H9 (cell line): ENCODE data around the gene CERKL. TPM values are rescaled to one million over a fixed set of nuclear protein-coding genes. Genes with fewer than 3 reads are reported as not detected.

Experiments used
- DNase-seq: peaks from one replicate; pipeline ENCODE4 v3.0.0-alpha.2; 2017
- H2AFZ ChIP-seq: one replicate; pipeline ENCODE4 v1.6.1; 2013; ENCODE audit warnings: mild to moderate bottlenecking, low read length, control low read depth, moderate library complexity
- H2AK5ac ChIP-seq: 2 replicates; pipeline ENCODE4 v1.6.1; 2013; ENCODE audit warnings: low read length, control low read depth, mixed read lengths; ENCODE audit not compliant: insufficient read length
- H2BK120ac ChIP-seq: one replicate; pipeline ENCODE4 v1.6.1; 2013; ENCODE audit warnings: low read depth, mild to moderate bottlenecking, low read length, control low read depth, inconsistent platforms; ENCODE audit not compliant: poor library complexity, severe bottlenecking
- H2BK12ac ChIP-seq: 2 replicates; pipeline ENCODE4 v1.6.1; 2013; ENCODE audit warnings: low read length, control low read depth, mixed read lengths, low read depth; ENCODE audit not compliant: insufficient read length
- H2BK15ac ChIP-seq: 2 replicates; pipeline ENCODE4 v1.6.1; 2013; ENCODE audit warnings: low read depth, low read length, control low read depth
- H2BK20ac ChIP-seq: one replicate; pipeline ENCODE4 v1.6.1; 2013; ENCODE audit warnings: low read depth, mild to moderate bottlenecking, low read length, control low read depth, inconsistent platforms; ENCODE audit not compliant: poor library complexity, severe bottlenecking
- H2BK5ac ChIP-seq: 2 replicates; pipeline ENCODE4 v1.6.1; 2013; ENCODE audit warnings: low read length, control low read depth, mixed read lengths; ENCODE audit not compliant: insufficient read length
- H3K14ac ChIP-seq: 2 replicates; pipeline ENCODE4 v1.6.1; 2013; ENCODE audit warnings: low read length, control low read depth; ENCODE audit not compliant: insufficient read depth
- H3K18ac ChIP-seq: 2 replicates; pipeline ENCODE4 v1.6.1; 2013; ENCODE audit warnings: low read depth, mild to moderate bottlenecking, mixed read lengths, low read length, control low read depth; ENCODE audit not compliant: insufficient read length
- H3K23ac ChIP-seq: 2 replicates; pipeline ENCODE4 v1.6.1; 2013; ENCODE audit warnings: low read length, control low read depth, mixed read lengths, low read depth; ENCODE audit not compliant: insufficient read length
- H3K23me2 ChIP-seq: 2 replicates; pipeline ENCODE4 v1.6.1; 2013; ENCODE audit warnings: low read depth, mild to moderate bottlenecking, mixed read lengths, low read length, control low read depth; ENCODE audit not compliant: insufficient read length, poor library complexity, severe bottlenecking
- H3K27ac ChIP-seq: 2 replicates; pipeline ENCODE4 v1.5.1; 2013; ENCODE audit warnings: low read length, control low read depth, mixed read lengths, low read depth; ENCODE audit not compliant: insufficient read length
- H3K27me3 ChIP-seq: 2 replicates; pipeline ENCODE4 v1.6.1; 2013; ENCODE audit warnings: low read length, control low read depth, inconsistent platforms; ENCODE audit not compliant: insufficient read depth
- H3K4ac ChIP-seq: 2 replicates; pipeline ENCODE4 v1.6.1; 2013; ENCODE audit warnings: low read depth, mild to moderate bottlenecking, control low read depth, inconsistent platforms, low read length, moderate library complexity
- H3K4me1 ChIP-seq: 2 replicates; pipeline ENCODE4 v1.6.1; 2013; ENCODE audit warnings: low read length, control low read depth, inconsistent platforms; ENCODE audit not compliant: insufficient read depth
- H3K4me2 ChIP-seq: 2 replicates; pipeline ENCODE4 v1.6.1; 2013; ENCODE audit warnings: low read length, control low read depth, mixed read lengths; ENCODE audit not compliant: insufficient read length, insufficient read depth
- H3K56ac ChIP-seq: 2 replicates; pipeline ENCODE4 v1.6.1; 2013; ENCODE audit warnings: low read depth, mild to moderate bottlenecking, mixed read lengths, low read length, control low read depth; ENCODE audit not compliant: insufficient read length
- H3K79me1 ChIP-seq: 2 replicates; pipeline ENCODE4 v1.6.1; 2013; ENCODE audit warnings: low read depth, mild to moderate bottlenecking, moderate library complexity, low read length, control low read depth, inconsistent platforms; ENCODE audit not compliant: insufficient read depth, poor library complexity, severe bottlenecking
- H3K79me2 ChIP-seq: 2 replicates; pipeline ENCODE4 v1.6.1; 2013; ENCODE audit warnings: low read length, control low read depth, inconsistent platforms; ENCODE audit not compliant: insufficient read depth
- H3K9ac ChIP-seq: 2 replicates; pipeline ENCODE4 v1.6.1; 2013; ENCODE audit warnings: low read length, control low read depth, mixed read lengths; ENCODE audit not compliant: insufficient read length; ENCODE audit errors: extremely low read depth
- H3K9me3 ChIP-seq: one replicate; pipeline ENCODE4 v1.6.1; 2013; ENCODE audit warnings: low read depth, low read length, inconsistent platforms; ENCODE audit not compliant: control insufficient read depth
- H3T11ph ChIP-seq: one replicate; pipeline ENCODE4 v1.6.1; 2013; ENCODE audit warnings: mild to moderate bottlenecking, low read length, control low read depth, inconsistent platforms
- H4K20me1 ChIP-seq: one replicate; pipeline ENCODE4 v1.6.1; 2013; ENCODE audit not compliant: control insufficient read depth, insufficient read length, insufficient read depth
- H4K5ac ChIP-seq: 2 replicates; pipeline ENCODE4 v1.6.1; 2013; ENCODE audit warnings: low read depth, mild to moderate bottlenecking, mixed read lengths, low read length, control low read depth; ENCODE audit not compliant: insufficient read length
- H4K8ac ChIP-seq: replicated peaks from 2 replicates; pipeline ENCODE4 v1.6.1; 2013; ENCODE audit warnings: low read length, control low read depth, mixed read lengths, low read depth; ENCODE audit not compliant: insufficient read length
- H4K91ac ChIP-seq: 2 replicates; pipeline ENCODE4 v1.6.1; 2013; ENCODE audit warnings: low read depth, mild to moderate bottlenecking, moderate library complexity, mixed read lengths, low read length, control low read depth; ENCODE audit not compliant: insufficient read length
- H3K27ac Mint-ChIP-seq, 3 experiments: 2 replicates in 2 of 3; 3 replicates in 1 of 3; pipeline ENCODE4 v1.8.0; 2020 to 2021; ENCODE audit warnings: mixed read lengths in 3 of 3, mild to moderate bottlenecking in 1 of 3, moderate library complexity in 1 of 3
- H3K27me3 Mint-ChIP-seq: 2 replicates; pipeline ENCODE4 v1.8.0; 2021; ENCODE audit warnings: low read depth, mild to moderate bottlenecking, moderate library complexity, mixed read lengths
- H3K36me3 Mint-ChIP-seq, 3 experiments: 2 replicates in 2 of 3; 3 replicates in 1 of 3; pipeline ENCODE4 v1.8.0; 2020 to 2021; ENCODE audit warnings: low read depth in 3 of 3, mixed read lengths in 3 of 3; ENCODE audit not compliant: insufficient read depth in 1 of 3
- H3K4me1 Mint-ChIP-seq, 2 experiments: 2 replicates each; pipeline ENCODE4 v1.8.0; 2020; ENCODE audit warnings: mixed read lengths in 2 of 2
- H3K4me3 Mint-ChIP-seq, 2 experiments: 2 replicates in 1 of 2; 3 replicates in 1 of 2; pipeline ENCODE4 v1.8.0; 2020 to 2021; ENCODE audit warnings: mild to moderate bottlenecking in 2 of 2, mixed read lengths in 2 of 2, moderate library complexity in 1 of 2
- H3K9me3 Mint-ChIP-seq, 2 experiments: 2 replicates in 1 of 2; 3 replicates in 1 of 2; pipeline ENCODE4 v1.8.0; 2020; ENCODE audit warnings: mild to moderate bottlenecking in 2 of 2, mixed read lengths in 2 of 2, moderate library complexity in 1 of 2
- WGBS: extraction: QIAGEN DNeasy Blood & Tissue Kit; methylation state at CpG from one replicate; pipeline ENCODE4 v1.1.7; 2013; ENCODE audit warnings: missing lambda C conversion rate, low lambda C conversion rate, mixed read lengths; ENCODE audit not compliant: insufficient read length; ENCODE audit errors: extremely low coverage; 5-methylcytosine and 5-hydroxymethylcytosine counted together
- total RNA-seq: library from RNA; stranded (reverse); gene quantifications from 2 replicates; pipeline ENCODE4 v1.2.1, GENCODE V29; 2021
- TF ChIP-seq, protein P1 (sequence below): fragments of 200-600 bp; sonication (generic); conservative IDR thresholded peaks from 3 replicates; pipeline ENCODE4 v1.8.0; 2021; ENCODE audit warnings: antibody characterized with exemption, mild to moderate bottlenecking

CERKL gene
- total RNA-seq, 1 experiment from 2014 or later = not detected

DNA sequence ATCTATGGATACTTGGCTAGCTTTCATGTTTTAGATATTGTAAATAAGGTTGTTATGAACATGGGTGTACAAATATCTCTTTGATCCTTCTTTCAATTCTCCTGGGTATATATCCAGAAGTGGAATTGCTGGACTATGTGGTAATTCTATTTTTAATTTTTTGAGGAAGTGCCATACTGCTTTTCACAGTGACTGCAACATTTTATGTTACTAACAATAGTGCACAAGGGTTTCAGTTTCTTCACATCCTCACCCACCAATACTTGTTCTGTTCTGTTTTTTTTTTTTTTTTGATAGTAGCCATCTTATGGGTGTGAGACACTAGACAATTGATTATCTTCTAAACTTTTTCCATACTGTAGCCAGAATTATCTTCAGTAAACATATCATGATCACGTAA, 40.7 kb upstream of the CERKL start:
- no peak overlapping the region for H3K18ac ChIP-seq
- no peak overlapping the region for H2BK15ac ChIP-seq
- no peak overlapping the region for H3K27ac ChIP-seq
- H3K27me3 ChIP-seq = no peaks in the 10 kb centered on the region
- no peak overlapping the region for H3K4me2 ChIP-seq
- no peak overlapping the region for H2BK12ac ChIP-seq
- no peak overlapping the region for H2AFZ ChIP-seq
- no peak overlapping the region for H3K14ac ChIP-seq
- no peak overlapping the region for H4K8ac ChIP-seq
- H3K9me3 ChIP-seq = no peaks in the 10 kb centered on the region
- no peak overlapping the region for H3K4ac ChIP-seq
- no peak overlapping the region for H3T11ph ChIP-seq
- H4K20me1 ChIP-seq = no peaks in the 10 kb centered on the region
- WGBS = no CpG with 5 or more reads among the region's 1 CpG
- no peak overlapping the region for H3K56ac ChIP-seq
- no peaks in the 10 kb centered on the region for H3K23me2 ChIP-seq
- Mint-ChIP-seq H3K27me3 (peaks cover 53% of the 10 kb centered on the region), H3K9me3 (peaks cover 6 to 7% of the 10 kb centered on the region in 2 experiments), H3K36me3 (peaks cover 0 to 4% (median 4%) of the 10 kb centered on the region in 3 experiments; a peak in 5 of 7 replicates), H3K4me3 (no peak overlapping the region), H3K27ac (no peak overlapping the region), H3K4me1 (no peaks in the 10 kb centered on the region)
- H3K79me2 ChIP-seq = no peaks in the 10 kb centered on the region
- H3K4me1 ChIP-seq = no peaks in the 10 kb centered on the region
- no peak overlapping the region for H2AK5ac ChIP-seq
- TF ChIP-seq, protein P1, sequence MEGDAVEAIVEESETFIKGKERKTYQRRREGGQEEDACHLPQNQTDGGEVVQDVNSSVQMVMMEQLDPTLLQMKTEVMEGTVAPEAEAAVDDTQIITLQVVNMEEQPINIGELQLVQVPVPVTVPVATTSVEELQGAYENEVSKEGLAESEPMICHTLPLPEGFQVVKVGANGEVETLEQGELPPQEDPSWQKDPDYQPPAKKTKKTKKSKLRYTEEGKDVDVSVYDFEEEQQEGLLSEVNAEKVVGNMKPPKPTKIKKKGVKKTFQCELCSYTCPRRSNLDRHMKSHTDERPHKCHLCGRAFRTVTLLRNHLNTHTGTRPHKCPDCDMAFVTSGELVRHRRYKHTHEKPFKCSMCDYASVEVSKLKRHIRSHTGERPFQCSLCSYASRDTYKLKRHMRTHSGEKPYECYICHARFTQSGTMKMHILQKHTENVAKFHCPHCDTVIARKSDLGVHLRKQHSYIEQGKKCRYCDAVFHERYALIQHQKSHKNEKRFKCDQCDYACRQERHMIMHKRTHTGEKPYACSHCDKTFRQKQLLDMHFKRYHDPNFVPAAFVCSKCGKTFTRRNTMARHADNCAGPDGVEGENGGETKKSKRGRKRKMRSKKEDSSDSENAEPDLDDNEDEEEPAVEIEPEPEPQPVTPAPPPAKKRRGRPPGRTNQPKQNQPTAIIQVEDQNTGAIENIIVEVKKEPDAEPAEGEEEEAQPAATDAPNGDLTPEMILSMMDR = no peak
- no peaks in the 10 kb centered on the region for H3K79me1 ChIP-seq
- H4K91ac ChIP-seq = no peak overlapping the region
- no peak for DNase-seq
- H3K23ac ChIP-seq = no peak overlapping the region
- no peak overlapping the region for H3K9ac ChIP-seq
- H2BK5ac ChIP-seq = no peak overlapping the region
- H2BK20ac ChIP-seq = no peak overlapping the region
- H4K5ac ChIP-seq = no peak overlapping the region
- no peak overlapping the region for H2BK120ac ChIP-seq
